Endothelial cell of umbilical vein (primary cell): ENCODE data around the gene DMD. TPM values are rescaled to one million over a fixed set of nuclear protein-coding genes. Genes with fewer than 3 reads are reported as not detected.
A peak's percentile ranks its signal among the peaks of the same experiment; 100 is the strongest.

Experiments used
- BruUV-seq: library from RNA; stranded (reverse); fragments of 400-500 nt; replicated peaks from 2 replicates; lab custom pipeline; 2021; lab: Mats Ljungman, UMichigan
- CTCF ChIA-PET: fragments of 300-600, 350-600 bp; sonication (Branson Sonifier 250); formaldehyde crosslinking; loops from one replicate; lab custom pipeline; 2021; ENCODE audit warnings: antibody characterized with exemption, inconsistent platforms; lab: Charles Lee
- POLR2A ChIA-PET: fragments of 300-600, 350-600 bp; sonication (Branson Sonifier 250); formaldehyde crosslinking; loops from one replicate; lab custom pipeline; 2021; ENCODE audit warnings: antibody characterized with exemption, inconsistent platforms; lab: Charles Lee
- DNase-seq: peaks from one replicate; pipeline ENCODE4 v3.0.0-alpha.2; 2011; ENCODE audit warnings: low read depth, low spot score
- FAIRE-seq: peaks from 2 replicates; lab custom pipeline; 2011; peaks lifted over from hg19 to GRCh38; lab: Jason Lieb, UNC
- H2AFZ ChIP-seq: 2 replicates; pipeline ENCODE4 v1.6.0; 2012; ENCODE audit warnings: low read depth, low read length, control low read depth, inconsistent platforms
- H3K27ac ChIP-seq: 2 replicates; pipeline ENCODE4 v1.5.1; 2011; ENCODE audit warnings: low read depth, mild to moderate bottlenecking, control low read depth, low read length, moderate library complexity; ENCODE audit not compliant: insufficient read depth
- H3K27me3 ChIP-seq, 2 experiments: 2 replicates each; pipeline versions ENCODE4 v1.6.0 to v1.6.1; 2011; ENCODE audit warnings: low read length in 2 of 2, mixed read lengths in 1 of 2; ENCODE audit not compliant: control insufficient read depth in 2 of 2, insufficient read depth in 2 of 2
- H3K36me3 ChIP-seq, 2 experiments: 2 replicates in 1 of 2; 3 replicates in 1 of 2; pipeline ENCODE4 v1.5.1; 2011; ENCODE audit warnings: low read length in 2 of 2, mild to moderate bottlenecking in 1 of 2, moderate library complexity in 1 of 2; ENCODE audit not compliant: control insufficient read depth in 2 of 2, insufficient read depth in 2 of 2; ENCODE audit errors: extremely low read depth in 1 of 2
- H3K4me1 ChIP-seq: 3 replicates; pipeline ENCODE4 v1.5.1; 2011; ENCODE audit warnings: mild to moderate bottlenecking, low read length; ENCODE audit not compliant: control insufficient read depth, insufficient read depth; ENCODE audit errors: extremely low read depth
- H3K4me2 ChIP-seq: 2 replicates; pipeline ENCODE4 v1.6.1; 2011; ENCODE audit warnings: low read length, control low read depth, mixed read lengths; ENCODE audit not compliant: insufficient read depth
- H3K4me3 ChIP-seq, 3 experiments: fragments of 200-600 bp in 1 of 3; sonication (generic), shearing (Covaris generic) in 1 of 3; replicated peaks in 1 of 3; 2 replicates each; pipeline ENCODE4 v1.5.1; 2011 to 2016; ENCODE audit warnings: control low read depth in 3 of 3, low read length in 3 of 3, mild to moderate bottlenecking in 2 of 3, inconsistent platforms in 1 of 3, low read depth in 1 of 3, moderate library complexity in 1 of 3; ENCODE audit not compliant: insufficient read depth in 1 of 3
- H3K79me2 ChIP-seq: 2 replicates; pipeline ENCODE4 v1.6.0; 2012; ENCODE audit warnings: low read length, inconsistent platforms; ENCODE audit not compliant: control insufficient read depth, insufficient read depth
- H3K9ac ChIP-seq: replicated peaks from 2 replicates; pipeline ENCODE3; 2011; ENCODE audit warnings: low read length, control low read depth; ENCODE audit not compliant: insufficient read depth; ENCODE audit errors: extremely low read depth
- H3K9me1 ChIP-seq: replicated peaks from 3 replicates; pipeline ENCODE4 v1.6.0; 2011; ENCODE audit warnings: mild to moderate bottlenecking, low read length; ENCODE audit not compliant: control insufficient read depth, insufficient read depth; ENCODE audit errors: extremely low read depth
- H3K9me3 ChIP-seq: replicated peaks from 2 replicates; pipeline ENCODE4 v1.5.1; 2012; ENCODE audit warnings: low read length, inconsistent platforms; ENCODE audit not compliant: control insufficient read depth, insufficient read depth
- H4K20me1 ChIP-seq: replicated peaks from 2 replicates; pipeline ENCODE3; 2011; ENCODE audit warnings: mild to moderate bottlenecking, low read length; ENCODE audit not compliant: control insufficient read depth, insufficient read depth; ENCODE audit errors: extremely low read depth
- CTCF ChIP-seq, 2 donors: IDR thresholded peaks; 1 replicate in 1 of 2; 2 replicates in 1 of 2; pipeline ENCODE4 v1.5.1; 2011; ENCODE audit warnings: low read length in 2 of 2, mild to moderate bottlenecking in 2 of 2, moderate library complexity in 2 of 2, control low read depth in 1 of 2, inconsistent platforms in 1 of 2, low read depth in 1 of 2; ENCODE audit not compliant: insufficient read depth in 1 of 2; ENCODE audit errors: extremely low read depth in 1 of 2
- EZH2 ChIP-seq: IDR thresholded peaks from 2 replicates; pipeline ENCODE4 v1.6.1; 2012; ENCODE audit warnings: borderline replicate concordance, low read depth, mild to moderate bottlenecking, moderate library complexity, low read length, inconsistent platforms; ENCODE audit not compliant: severe bottlenecking
- FOS ChIP-seq: IDR thresholded peaks from 2 replicates; pipeline ENCODE4 v1.6.1; 2011; ENCODE audit warnings: mild to moderate bottlenecking, low read length, moderate library complexity, borderline replicate concordance; ENCODE audit not compliant: insufficient read depth
- GATA2 ChIP-seq: IDR thresholded peaks from 2 replicates; pipeline ENCODE4 v1.7.0; 2011; ENCODE audit warnings: low read depth, mild to moderate bottlenecking, moderate library complexity, mixed read lengths, low read length; ENCODE audit not compliant: insufficient read length, insufficient read depth
- JUN ChIP-seq: IDR thresholded peaks from 2 replicates; pipeline ENCODE4 v1.6.1; 2011; ENCODE audit warnings: borderline replicate concordance, low read depth; ENCODE audit not compliant: insufficient read length, insufficient read depth
- MAX ChIP-seq: IDR thresholded peaks from 2 replicates; pipeline ENCODE4 v1.6.1; 2011; ENCODE audit not compliant: insufficient read depth, insufficient read length
- MYC ChIP-seq: IDR thresholded peaks from one replicate; pipeline ENCODE4 v1.6.1; 2011; ENCODE audit warnings: mild to moderate bottlenecking, low read depth, low read length
- POLR2A ChIP-seq: IDR thresholded peaks from 2 replicates; pipeline ENCODE4 v1.6.1; 2012; ENCODE audit warnings: low read depth, mild to moderate bottlenecking, control low read depth, low read length
- POLR2AphosphoS5 ChIP-seq: IDR thresholded peaks from 2 replicates; pipeline ENCODE4 v1.6.1; 2012; ENCODE audit warnings: low read depth, mild to moderate bottlenecking, control low read depth, low read length, moderate library complexity; ENCODE audit not compliant: insufficient read depth
- dilution Hi-C: fragments of 300-500 bp; cut with MboI; formaldehyde crosslinking; loops from one replicate; pipeline ENCODE4 v1.15.0; 2019; ENCODE audit warnings: low sequenced_read_pairs; ENCODE audit not compliant: extremely low pct_ligation_motif_present
- intact Hi-C: fragments of 100-400 bp; cut with micrococcal nuclease; formaldehyde crosslinking; loops from one replicate; pipeline ENCODE4 v1.10.0; 2022
- polyA plus RNA-seq, 4 experiments: library from polyadenylated mRNA; depleted of rRNA in 3 of 4; stranded (reverse) in 3 of 4; unstranded in 1 of 4; fragments of >200 nt; gene quantifications; 2 replicates each; pipeline versions ENCODE4 v1.2.1 to v1.2.3, GENCODE V29; 2011 to 2012; ENCODE audit warnings: missing spikeins in 1 of 4
- total RNA-seq: library from RNA; stranded (reverse); gene quantifications from 2 replicates; pipeline ENCODE4 v1.2.3, GENCODE V29; 2021

DMD gene
- total and polyA plus RNA-seq, 2 donors (not counting 3 experiments of a cell fraction or from before 2014, with no cell fraction given) = 7.3 to 9.0 TPM

- TSS peak; percentile 78 for BruUV-seq
- intact Hi-C loops = no loop called here
- Histone ChIP-seq H3K27me3 (no peaks in the 10 kb centered on the region), H3K4me3 (no peak overlapping the region), H3K9me1 (no peaks in the 10 kb centered on the region), H3K79me2 (no peaks in the 10 kb centered on the region), H3K36me3 (no peaks in the 10 kb centered on the region), H2AFZ (no peak overlapping the region), H3K27ac (no peak overlapping the region), H4K20me1 (no peaks in the 10 kb centered on the region), H3K9me3 (no peaks in the 10 kb centered on the region), H3K9ac (no peak overlapping the region), H3K4me1 (peaks cover 9% of the 10 kb centered on the region), H3K4me2 (peak overlapping the region; percentile 31)
- FAIRE-seq (peak; percentile 48), DNase-seq (no peak)
- dilution Hi-C loops = no loop called here
- ChIA-PET CTCF (interaction anchor here (1.2 kb wide), 1 partner anchor 366 kb away, joined by 3 read pairs; no protein-coding TSS in a partner anchor), POLR2A (no interaction called here)
- TF ChIP-seq GATA2 (no peak), POLR2AphosphoS5 (no peak), MYC (no peak), POLR2A (no peak), JUN (no peak), CTCF (IDR thresholded peaks at IDR 0.05; ENCODE audit: extremely low read depth in 1 of 2, insufficient read depth in 1 of 2, low read depth in 1 of 2, low read length in 2 of 2) (no peak), EZH2 (no peak), FOS (no peak), MAX (no peak)
Measured at GRCh38 chrX:31580227-31580626, 1631.1 kb downstream of the DMD start.
